ENCODE measurements around the gene SIDT2.
"Not testable (repeated sequence)": the region's sequence is repeated elsewhere in the genome, so short reads cannot be mapped to it uniquely, and the experiment has no call there.

DNA sequence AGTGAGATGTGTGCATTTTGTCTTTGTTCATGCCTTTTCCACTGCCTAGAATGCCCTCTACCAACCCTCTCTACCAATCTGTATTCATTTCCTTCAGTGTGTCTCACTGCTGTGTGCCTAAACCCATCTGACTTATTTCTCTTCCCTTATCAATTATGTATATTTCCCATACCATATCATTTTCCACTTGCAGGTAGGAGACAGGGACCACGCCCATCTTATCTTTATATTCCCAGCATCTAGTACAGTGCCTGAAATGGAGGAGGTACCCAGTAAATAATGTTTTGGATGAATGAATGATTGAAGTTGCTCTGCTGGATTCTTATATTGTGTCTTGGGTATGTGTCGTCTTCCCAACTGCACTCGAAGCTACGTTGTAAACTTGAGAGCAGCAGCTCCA is 43.6 kb upstream of the SIDT2 start:
- TF ChIP-seq CTCF, POLR2A (IDR thresholded peaks at IDR 0.05): not testable (repeated sequence)

All from uterus (tissue), 2 donors.